Stimulated activated CD4-positive, alpha-beta T cell treated with anti-CD3 and anti-CD28 coated beads, Interleukin-1b, Interleukin-23, amount 100 ng/mL, for 48 hours (primary cell): ENCODE measurements around the gene SORCS2.
"Not testable (repeated sequence)": the region's sequence is repeated elsewhere in the genome, so short reads cannot be mapped to it uniquely, and the experiment has no call there.

ENCODE experiments used
- DNase-seq: peaks from one replicate; pipeline ENCODE4 v3.0.0-alpha.2; 2020

Gene SORCS2

GRCh38 chr4:7433376-7434140, 241.2 kb downstream of the SORCS2 start:
- DNase-seq = no peak

- DNase-seq = no peak
Observed at GRCh38 chr4:7434141-7434765, 241.9 kb downstream of the SORCS2 start.

GRCh38 chr4:7434766-7435150, 242.4 kb downstream of the SORCS2 start, which contains the start of gene PSAPL1:
PSAPL1 (minus strand) TSS chr4:7434930; CDS start chr4:7434879, 51 bp downstream.
- no peak for DNase-seq

GRCh38 chr4:7435471-7436061, 243.2 kb downstream of the SORCS2 start:
- no peak for DNase-seq

GRCh38 chr4:7436256-7436655, 243.9 kb downstream of the SORCS2 start:
- DNase-seq = no peak

- DNase-seq = no peak
Observed at GRCh38 chr4:7439699-7440098, 247.4 kb downstream of the SORCS2 start.

- DNase-seq = no peak
Observed at GRCh38 chr4:7441201-7441600, 248.9 kb downstream of the SORCS2 start.

GRCh38 chr4:7442574-7443162, 250.3 kb downstream of the SORCS2 start:
- no peak for DNase-seq

- no peak for DNase-seq
Observed at GRCh38 chr4:7444314-7444713, 252.0 kb downstream of the SORCS2 start.

GRCh38 chr4:7444731-7445130, 252.4 kb downstream of the SORCS2 start:
- DNase-seq = no peak

- DNase-seq = no peak
Observed at GRCh38 chr4:7447236-7447635, 254.9 kb downstream of the SORCS2 start.

- no peak for DNase-seq
Observed at GRCh38 chr4:7448036-7448435, 255.7 kb downstream of the SORCS2 start.

- no peak for DNase-seq
Observed at GRCh38 chr4:7450775-7451433, 258.6 kb downstream of the SORCS2 start.

GRCh38 chr4:7451434-7451789, 259.1 kb downstream of the SORCS2 start:
- no peak for DNase-seq

GRCh38 chr4:7451800-7452199, 259.5 kb downstream of the SORCS2 start:
- DNase-seq = no peak

- not testable (repeated sequence) for DNase-seq
Observed at GRCh38 chr4:7452802-7453201, 260.5 kb downstream of the SORCS2 start.

- DNase-seq = no peak
Observed at GRCh38 chr4:7457201-7458065, 265.1 kb downstream of the SORCS2 start.

- no peak for DNase-seq
Observed at GRCh38 chr4:7458066-7458425, 265.7 kb downstream of the SORCS2 start.

- no peak for DNase-seq
Observed at GRCh38 chr4:7458477-7458876, 266.1 kb downstream of the SORCS2 start.

GRCh38 chr4:7459471-7459870, 267.1 kb downstream of the SORCS2 start:
- no peak for DNase-seq

GRCh38 chr4:7460566-7460965, 268.2 kb downstream of the SORCS2 start:
- no peak for DNase-seq

- DNase-seq = no peak
Observed at GRCh38 chr4:7461230-7461629, 268.9 kb downstream of the SORCS2 start.
